Measurements from ENCODE around the gene SHE. TPM values are rescaled to one million over a fixed set of nuclear protein-coding genes. Genes with fewer than 3 reads are reported as not detected.

The SHE gene
- total RNA-seq, 1 experiment from 2014 or later = not detected

DNA sequence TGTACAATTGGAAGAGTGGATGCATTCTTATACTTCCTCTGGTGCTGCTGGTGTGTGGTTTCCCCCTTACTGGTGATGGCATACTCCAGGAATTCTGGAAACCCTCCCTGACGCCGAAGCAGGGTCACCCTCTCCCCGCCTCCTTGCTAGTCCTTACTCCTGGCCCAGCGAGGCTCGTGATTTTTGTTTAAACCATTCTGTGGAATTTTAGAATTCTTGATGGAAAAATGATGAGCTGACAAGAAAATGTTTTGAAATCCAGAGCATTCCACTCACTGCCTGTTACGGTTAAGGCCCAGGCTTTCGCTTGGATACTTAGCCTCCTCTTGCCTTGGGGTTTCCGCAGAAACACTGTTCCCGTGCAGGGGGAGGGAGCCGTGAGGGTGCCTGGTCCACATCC lies 55.9 kb downstream of the SHE start:
- Histone ChIP-seq H3K27ac (ENCODE audit: low read depth, low read length) (no peak overlapping the region), H3K79me2 (ENCODE audit: insufficient read depth, low read length) (no peaks in the 10 kb centered on the region), H3K4me3 (replicated peaks in 1 of 2; ENCODE audit: low read depth in 1 of 2, low read length in 2 of 2) (no peak overlapping the region), H3K27me3 (ENCODE audit: insufficient read depth, low read length) (no peaks in the 10 kb centered on the region), H3K36me3 (ENCODE audit: control insufficient read depth in 1 of 2, insufficient read depth in 2 of 2, low read length in 2 of 2) (no peaks in the 10 kb centered on the region), H3K4me2 (ENCODE audit: low read length) (no peak overlapping the region), H4K20me1 (ENCODE audit: insufficient read depth) (no peaks in the 10 kb centered on the region), H3K4me1 (ENCODE audit: control insufficient read depth in 1 of 2, insufficient read depth in 2 of 2, low read length in 2 of 2) (peaks cover 14 to 28% of the 10 kb centered on the region in 2 experiments), H3K9me2 (ENCODE audit: insufficient read depth) (no peaks in the 10 kb centered on the region), H2AFZ (ENCODE audit: low read depth, low read length, poor library complexity, severe bottlenecking) (no peak overlapping the region), H3K9me3 (ENCODE audit: control insufficient read depth in 1 of 2, insufficient read depth in 1 of 2, low read depth in 1 of 2, low read length in 2 of 2) (no peaks in the 10 kb centered on the region), H3K9ac (ENCODE audit: low read length) (no peak overlapping the region)
- RAD21 ChIA-PET (ENCODE audit: low non-redundant PET in 1 of 2, low total read pairs in 2 of 2, uncharacterized antibody in 2 of 2, unreplicated experiment in 2 of 2) = no interaction called here
- no TSS peak for BruUV-seq (replicated peaks)
- CTCF ChIA-PET = no interaction called here
- POLR2A ChIA-PET = no interaction called here
- ATAC-seq = no peak
- intact Hi-C loops (cut with micrococcal nuclease) = no loop called here
- TF ChIP-seq ZNF274 (IDR thresholded peaks at IDR 0.05; ENCODE audit: low read depth, low read length) (no peak), ELF1 (IDR thresholded peaks at IDR 0.05; ENCODE audit: borderline replicate concordance, low read depth) (no peak), CEBPB (IDR thresholded peaks at IDR 0.05; ENCODE audit: low read depth) (no peak), EZH2 (IDR thresholded peaks at IDR 0.05) (no peak), RAD21 (IDR thresholded peaks at IDR 0.05; ENCODE audit: low read depth) (no peak)
- TF ChIP-seq, protein P1, sequence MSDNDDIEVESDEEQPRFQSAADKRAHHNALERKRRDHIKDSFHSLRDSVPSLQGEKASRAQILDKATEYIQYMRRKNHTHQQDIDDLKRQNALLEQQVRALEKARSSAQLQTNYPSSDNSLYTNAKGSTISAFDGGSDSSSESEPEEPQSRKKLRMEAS (IDR thresholded peaks at IDR 0.05) = no peak
- no peak for DNase-seq (ENCODE audit: low read depth, low spot score)

DNA sequence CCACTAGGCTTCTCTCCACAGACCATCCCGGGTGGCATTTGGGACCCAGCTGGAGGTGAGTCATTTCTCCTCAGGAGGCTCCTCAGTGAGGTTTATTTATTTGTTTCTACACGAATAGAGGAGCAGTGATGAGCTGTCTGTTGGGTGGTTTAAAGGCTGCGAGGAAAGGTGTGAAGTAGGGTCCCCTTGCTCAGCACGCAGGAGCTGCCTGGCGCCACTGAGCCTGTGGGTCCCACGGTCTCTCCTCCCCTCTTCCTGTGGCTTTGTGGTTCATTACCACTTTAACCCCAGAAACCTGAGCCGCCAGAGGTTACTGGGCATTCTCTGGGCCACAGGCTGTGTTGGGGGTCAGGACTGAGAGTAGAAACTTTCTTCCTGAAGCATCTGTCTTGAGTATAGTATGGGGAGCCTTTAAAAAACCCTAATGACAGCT lies 57.2 kb downstream of the SHE start:
- POLR2A ChIA-PET = interaction anchor here (1.1 to 1.6 kb wide), 3 partner anchors 9 to 25 kb away, joined by 3 to 4 read pairs (median 4); no protein-coding TSS in a partner anchor
- Histone ChIP-seq H4K20me1 (ENCODE audit: insufficient read depth) (no peaks in the 10 kb centered on the region), H3K4me2 (ENCODE audit: low read length) (peak overlapping the region; percentile 37; the same call in 1 of the 2 replicates), H3K9me2 (ENCODE audit: insufficient read depth) (no peaks in the 10 kb centered on the region), H3K9me3 (ENCODE audit: control insufficient read depth in 1 of 2, insufficient read depth in 1 of 2, low read depth in 1 of 2, low read length in 2 of 2) (no peaks in the 10 kb centered on the region), H2AFZ (ENCODE audit: low read depth, low read length, poor library complexity, severe bottlenecking) (no peak overlapping the region), H3K79me2 (ENCODE audit: insufficient read depth, low read length) (no peaks in the 10 kb centered on the region), H3K4me3 (replicated peaks in 1 of 2; ENCODE audit: low read depth in 1 of 2, low read length in 2 of 2) (no peak overlapping the region), H3K4me1 (ENCODE audit: control insufficient read depth in 1 of 2, insufficient read depth in 2 of 2, low read length in 2 of 2) (peaks cover 14 to 31% of the 10 kb centered on the region in 2 experiments), H3K27me3 (ENCODE audit: insufficient read depth, low read length) (no peaks in the 10 kb centered on the region), H3K9ac (ENCODE audit: low read length) (no peak overlapping the region), H3K27ac (ENCODE audit: low read depth, low read length) (no peak overlapping the region), H3K36me3 (ENCODE audit: control insufficient read depth in 1 of 2, insufficient read depth in 2 of 2, low read length in 2 of 2) (no peaks in the 10 kb centered on the region)
- peak; percentile 60 for ATAC-seq
- CTCF ChIA-PET = interaction anchor here (1.2 kb wide), 1 partner anchor 555 kb away, joined by 3 read pairs; no protein-coding TSS in a partner anchor
- intact Hi-C loops (cut with micrococcal nuclease) = no loop called here
- RAD21 ChIA-PET (ENCODE audit: low non-redundant PET in 1 of 2, low total read pairs in 2 of 2, uncharacterized antibody in 2 of 2, unreplicated experiment in 2 of 2) = no interaction called here
- no peak for DNase-seq (ENCODE audit: low read depth, low spot score)
- BruUV-seq (replicated peaks) = no TSS peak
- TF ChIP-seq EZH2phosphoT487 (IDR thresholded peaks at IDR 0.05; ENCODE audit: borderline replicate concordance) (no peak), SIN3A (IDR thresholded peaks at IDR 0.05; ENCODE audit: low read depth) (no peak), FOSL1 (IDR thresholded peaks at IDR 0.05; ENCODE audit: low read depth) (peak; percentile 40; the same call in 1 of the 2 replicates), YY1 (IDR thresholded peaks at IDR 0.05; ENCODE audit: extremely low read depth, insufficient replicate concordance, low read depth, low read length) (no peak)
- TF ChIP-seq, protein P2, sequence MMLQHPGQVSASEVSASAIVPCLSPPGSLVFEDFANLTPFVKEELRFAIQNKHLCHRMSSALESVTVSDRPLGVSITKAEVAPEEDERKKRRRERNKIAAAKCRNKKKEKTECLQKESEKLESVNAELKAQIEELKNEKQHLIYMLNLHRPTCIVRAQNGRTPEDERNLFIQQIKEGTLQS (IDR thresholded peaks at IDR 0.05) = no peak
